Dedifferentiated amniotic fluid mesenchymal stem cell (primary cell): ENCODE measurements around the gene NFU1.
"Not testable (repeated sequence)": the region's sequence is repeated elsewhere in the genome, so short reads cannot be mapped to it uniquely, and the experiment has no call there.

ENCODE experiments used
- DNase-seq: peaks from one replicate; pipeline ENCODE4 v3.0.0-alpha.2; 2016; ENCODE audit errors: extremely low spot score

Gene NFU1

DNA sequence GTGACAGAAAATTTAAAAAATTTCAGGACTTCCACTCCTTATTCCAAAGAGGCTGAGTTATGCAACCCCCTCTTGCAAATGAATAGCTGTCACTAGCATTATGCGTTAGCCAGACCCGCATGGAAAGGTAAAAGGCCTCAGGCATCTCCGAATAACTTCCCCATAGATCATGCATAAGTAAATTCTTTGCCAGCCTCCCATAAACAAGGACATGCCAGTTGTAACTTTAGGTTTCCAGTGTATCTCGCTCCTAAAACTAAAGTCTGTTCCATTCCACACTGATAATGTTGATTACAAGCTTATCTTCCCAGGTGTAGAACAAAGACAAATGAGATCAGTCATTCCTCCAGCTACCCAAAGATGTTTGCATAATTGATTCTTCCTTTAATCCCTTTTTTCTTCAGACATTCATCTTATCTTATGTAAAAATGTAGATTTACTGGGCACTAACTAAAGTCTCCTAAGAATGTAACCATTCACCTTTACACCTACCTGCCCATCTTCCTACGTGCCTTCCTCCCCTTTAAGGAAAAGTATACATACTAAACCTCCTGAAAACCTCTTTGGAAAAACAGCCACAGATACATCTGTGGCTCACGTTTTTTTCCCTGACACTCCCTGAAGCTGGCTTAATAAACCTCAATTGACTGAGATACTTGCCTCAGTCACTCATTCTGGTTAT, 13.6 kb upstream of the NFU1 start:
- DNase-seq = no peak

DNA sequence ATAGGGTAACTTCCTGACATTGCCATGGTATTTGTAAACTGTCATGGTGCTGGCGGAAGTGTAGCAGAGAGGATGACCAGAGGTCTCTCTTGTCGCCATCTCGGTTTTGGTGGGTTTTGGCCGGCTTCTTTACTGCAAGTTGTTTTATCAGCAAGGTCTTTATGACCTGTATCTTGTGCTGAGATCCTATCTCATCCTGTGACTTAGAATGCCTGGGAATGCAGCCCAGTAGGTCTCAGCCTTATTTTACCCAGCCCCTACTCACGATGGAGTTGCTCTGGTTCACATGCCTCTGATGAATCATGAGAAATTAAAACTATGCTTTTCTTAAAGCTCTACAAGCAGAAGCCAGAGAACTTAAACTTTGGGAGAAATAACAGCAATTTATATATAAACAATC, 12.7 kb upstream of the NFU1 start:
- no peak for DNase-seq

DNA sequence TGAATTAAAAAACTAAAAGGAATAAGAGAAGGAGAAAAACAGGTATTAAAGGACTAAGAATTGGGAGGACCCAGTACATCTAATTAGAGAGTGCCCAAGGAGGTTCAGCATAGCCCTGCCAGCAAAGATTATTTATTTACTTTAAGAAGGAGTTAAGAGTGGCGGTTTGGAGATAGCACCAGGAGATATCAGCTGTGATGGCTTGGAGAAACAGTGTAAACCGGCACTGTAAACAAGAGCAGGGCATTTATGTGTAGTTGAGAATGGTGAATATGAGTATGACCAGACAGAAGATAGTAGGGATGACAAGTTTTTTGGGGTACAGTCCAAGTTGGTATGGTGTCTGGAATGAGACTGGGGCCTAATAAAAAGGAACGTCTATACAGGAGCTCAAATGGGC, 6.4 kb upstream of the NFU1 start:
- DNase-seq = not testable (repeated sequence)

DNA sequence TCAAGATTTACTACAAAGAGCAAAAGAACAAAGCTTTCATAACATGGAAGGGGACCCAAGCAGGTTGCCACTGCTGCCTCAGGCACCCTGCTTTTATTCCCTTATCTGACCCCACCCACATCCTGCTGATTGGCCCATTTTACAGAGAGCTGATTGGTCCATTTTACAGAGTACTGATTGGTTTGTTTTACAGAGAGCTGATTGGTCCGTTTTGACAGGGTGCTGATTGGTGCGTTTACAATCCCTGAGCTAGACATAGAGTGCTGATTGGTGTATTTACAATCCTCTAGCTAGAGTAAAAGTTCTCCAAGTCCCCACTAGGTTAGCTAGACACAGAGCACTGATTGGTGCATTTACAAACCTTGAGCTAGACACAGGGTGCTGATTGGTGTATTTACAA, 2.3 kb upstream of the NFU1 start:
- not testable (repeated sequence) for DNase-seq

DNA sequence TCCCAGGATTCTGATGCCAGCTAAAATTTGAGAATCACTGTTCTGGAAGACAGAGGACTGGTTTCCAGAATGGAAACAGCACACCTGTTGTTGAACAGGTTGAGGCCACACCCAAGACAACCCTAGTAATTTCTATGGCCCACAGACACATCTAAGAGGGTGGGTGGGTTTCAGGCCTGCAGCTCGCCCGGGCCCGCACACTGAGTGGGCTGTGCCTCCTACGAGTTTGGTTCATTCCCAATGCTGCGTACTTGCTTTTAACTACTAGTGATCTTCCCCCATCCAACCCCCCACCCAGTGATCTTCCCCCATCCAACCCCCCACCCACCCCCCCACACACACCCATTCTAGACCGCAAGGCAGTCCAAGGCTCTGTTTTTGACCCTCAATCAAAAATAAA, 1.3 kb upstream of the NFU1 start:
- no peak for DNase-seq

DNA sequence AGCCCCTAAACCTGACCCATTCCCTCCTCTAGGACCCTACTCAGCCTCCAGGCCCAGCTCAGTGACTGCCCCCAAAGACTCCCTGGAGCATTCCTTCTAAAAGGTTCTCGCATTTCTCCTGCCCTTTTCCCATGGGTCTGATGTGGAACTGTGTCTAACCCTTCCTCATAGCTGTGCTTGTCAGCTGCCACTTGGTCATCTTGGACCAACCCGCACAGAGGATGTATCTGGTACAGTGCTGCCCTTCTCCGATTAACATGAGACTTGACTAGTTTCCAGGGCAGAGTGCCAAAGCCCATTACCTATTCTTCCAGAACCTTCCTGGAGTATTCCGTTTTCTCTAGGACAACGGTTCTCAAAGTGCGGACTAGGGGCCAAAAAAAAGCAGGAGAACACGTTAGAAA, 518 bp upstream of the NFU1 start:
- DNase-seq = no peak

DNA sequence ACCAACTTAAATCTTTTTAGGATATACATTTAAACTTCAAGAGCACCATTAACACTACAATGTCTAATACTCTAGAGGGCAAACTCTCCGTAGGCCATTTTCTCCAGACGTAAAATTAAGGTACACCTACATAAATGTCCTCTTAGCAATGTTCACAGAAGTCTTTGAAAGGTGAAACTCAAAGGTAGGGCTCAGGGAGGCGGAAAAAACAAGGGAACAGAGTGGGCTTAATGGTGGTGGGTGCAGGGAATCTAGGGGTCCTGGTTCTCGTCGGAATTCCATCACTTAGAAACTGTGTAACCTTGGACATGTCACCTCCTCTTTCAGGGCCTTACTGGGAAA, 668 bp downstream of the NFU1 start:
- no peak for DNase-seq

DNA sequence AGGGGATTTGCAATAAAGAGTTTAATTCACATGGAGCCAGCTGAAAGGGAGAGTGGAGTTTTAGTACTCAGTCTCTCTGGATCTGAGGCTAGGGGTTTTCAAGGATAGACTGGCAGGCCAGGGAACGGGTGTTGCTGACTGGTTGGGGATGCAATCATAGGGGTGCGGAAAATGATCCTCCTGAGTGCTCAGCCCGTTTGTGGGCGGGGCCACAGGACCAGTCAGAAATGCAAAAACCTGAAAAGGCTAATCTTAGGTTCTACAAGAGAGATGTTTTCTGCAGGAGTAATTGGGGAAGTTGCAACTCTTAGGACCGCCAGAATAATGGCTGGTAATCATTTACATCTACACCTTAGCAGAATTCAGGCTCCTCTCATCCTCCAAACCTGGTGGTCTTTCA, 2.5 kb downstream of the NFU1 start:
- DNase-seq = no peak

DNA sequence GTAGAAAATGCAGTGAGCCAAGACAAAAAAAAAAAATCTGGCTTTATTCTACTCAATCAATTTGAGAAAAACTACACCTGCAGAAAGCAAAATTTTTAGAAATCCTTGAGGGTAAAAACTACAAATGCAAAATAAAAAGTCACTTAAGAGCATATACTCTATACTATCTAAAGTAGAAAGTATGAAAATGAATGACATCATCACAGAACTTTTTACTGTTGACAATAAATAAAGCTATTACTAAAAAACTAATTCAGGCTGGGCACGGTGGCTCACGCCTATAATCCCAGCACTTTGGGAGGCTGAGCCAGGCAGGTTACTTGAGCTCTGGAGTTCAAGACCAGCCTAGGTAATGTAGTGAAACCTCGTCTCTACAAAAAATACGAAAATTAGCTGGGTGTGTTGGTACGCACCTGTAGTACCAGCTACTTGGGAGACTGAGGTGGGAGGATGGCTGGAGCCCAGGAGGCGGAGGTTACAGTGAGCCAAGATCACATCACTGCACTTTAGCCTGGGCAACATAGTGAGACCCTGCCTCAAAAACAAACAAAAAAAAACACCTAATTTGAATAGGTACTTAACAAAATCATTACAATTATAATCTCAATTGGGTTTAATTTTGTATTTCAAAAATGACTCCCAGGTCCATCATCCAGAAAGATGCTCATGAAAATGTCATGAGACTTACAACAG, 7.6 kb downstream of the NFU1 start:
- DNase-seq = no peak

DNA sequence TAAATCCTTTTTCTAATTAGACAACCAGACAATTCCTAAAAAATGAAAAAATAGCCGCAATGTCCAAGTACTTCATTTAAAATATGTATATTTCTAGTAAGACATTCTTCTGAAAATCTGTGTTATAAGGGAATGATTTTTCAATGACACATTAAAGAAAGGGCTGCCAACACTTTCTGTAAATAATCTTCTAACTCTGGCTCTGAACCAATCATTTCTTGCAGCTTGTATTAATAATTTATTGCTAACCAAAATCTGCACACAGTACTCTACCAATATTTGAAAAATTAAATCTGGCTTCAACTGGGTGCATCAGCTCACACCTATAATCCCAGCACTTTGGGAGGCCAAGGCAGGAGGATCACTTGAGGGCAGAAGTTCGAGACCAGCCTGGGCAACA, 8.3 kb downstream of the NFU1 start:
- DNase-seq = no peak

DNA sequence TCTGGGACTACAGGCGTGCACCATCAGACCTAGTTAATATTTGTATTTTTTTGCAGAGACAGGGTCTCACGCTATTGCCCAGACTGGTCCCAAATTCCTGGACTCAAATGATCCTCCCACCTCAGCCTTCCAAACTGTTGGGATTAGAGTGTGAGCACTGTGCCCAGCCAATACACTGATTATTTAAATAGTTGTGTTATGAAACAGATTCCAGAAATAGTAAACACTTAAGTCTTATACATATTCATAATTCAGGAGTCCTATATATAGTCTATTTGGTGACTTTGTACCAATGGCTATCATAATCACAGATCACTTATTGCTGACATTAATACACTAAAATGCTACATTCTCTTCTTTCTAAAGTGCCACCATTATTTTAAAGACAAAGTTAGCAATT, 12.8 kb downstream of the NFU1 start:
- DNase-seq = no peak

DNA sequence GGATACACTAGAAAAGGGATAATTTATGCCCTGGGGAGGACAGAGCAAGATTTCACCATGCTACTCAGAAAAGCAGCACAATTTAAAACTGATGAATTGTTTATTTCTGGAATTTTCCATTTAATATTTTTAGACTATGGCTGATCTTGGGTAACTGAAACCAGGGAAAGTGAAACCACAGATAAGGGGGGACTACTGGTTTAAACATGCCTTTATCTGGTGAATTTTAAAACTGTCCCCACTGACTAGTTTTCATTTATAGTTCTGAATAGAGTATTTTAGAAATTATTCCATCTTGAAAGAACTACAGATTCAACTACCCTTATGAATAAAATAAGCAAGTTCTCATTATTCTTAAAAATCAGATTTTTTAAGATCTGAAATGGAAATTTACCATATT, 15.0 kb downstream of the NFU1 start:
- DNase-seq = no peak

DNA sequence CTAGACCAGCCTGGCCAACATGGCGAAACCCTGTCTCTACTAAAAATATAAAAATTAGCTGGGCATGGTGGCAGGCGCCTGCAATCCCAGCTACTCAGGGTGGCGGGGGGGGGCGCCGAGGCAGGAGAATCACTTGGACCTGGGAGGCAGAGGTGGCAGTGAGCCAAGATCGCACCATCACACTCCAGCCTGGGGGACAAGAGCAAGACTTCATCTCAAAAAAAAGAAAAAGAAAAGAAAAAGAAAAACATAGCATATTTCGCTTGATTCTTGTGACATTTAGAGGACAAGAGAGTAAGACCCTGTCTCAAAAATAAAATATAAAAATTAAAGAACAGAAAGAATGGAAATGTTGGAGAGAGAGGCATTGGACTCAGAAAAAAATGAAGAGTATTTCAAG, 18.1 kb downstream of the NFU1 start:
- DNase-seq = not testable (repeated sequence)

DNA sequence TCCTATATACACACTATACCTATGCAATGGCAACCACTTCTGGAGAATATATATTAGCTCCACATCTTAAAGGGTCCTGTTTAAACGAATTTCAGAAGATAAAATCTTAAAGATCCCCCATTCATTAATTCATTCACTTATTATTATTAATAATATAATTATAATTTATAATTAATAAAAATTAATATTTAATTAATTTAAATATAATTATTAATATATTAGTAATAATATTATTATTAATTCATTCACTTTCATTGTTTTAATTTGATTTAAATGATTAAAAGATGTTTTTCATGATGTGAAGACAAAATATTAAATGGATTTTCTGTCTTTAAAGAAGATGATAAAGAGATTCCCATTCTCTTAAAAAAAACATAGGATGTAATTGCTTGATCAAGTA, 21.1 kb downstream of the NFU1 start:
- no peak for DNase-seq

DNA sequence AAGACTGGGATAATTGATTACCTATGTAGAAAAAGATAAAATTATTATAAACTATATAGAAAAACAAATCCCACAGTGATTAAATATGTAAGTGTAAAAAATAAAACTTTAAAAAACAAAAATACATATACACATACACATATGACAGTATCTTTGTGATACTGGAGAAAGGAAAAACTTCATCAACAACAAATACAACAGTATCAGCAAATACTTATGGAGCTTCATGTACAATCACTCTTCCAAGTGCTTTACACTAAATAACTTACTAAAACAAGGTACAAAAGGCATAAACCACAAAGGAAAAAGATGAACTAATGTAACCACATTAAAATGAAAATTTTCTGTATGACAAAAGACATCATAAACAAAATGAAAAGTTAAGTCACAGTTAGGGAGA, 26.1 kb downstream of the NFU1 start:
- DNase-seq = no peak

DNA sequence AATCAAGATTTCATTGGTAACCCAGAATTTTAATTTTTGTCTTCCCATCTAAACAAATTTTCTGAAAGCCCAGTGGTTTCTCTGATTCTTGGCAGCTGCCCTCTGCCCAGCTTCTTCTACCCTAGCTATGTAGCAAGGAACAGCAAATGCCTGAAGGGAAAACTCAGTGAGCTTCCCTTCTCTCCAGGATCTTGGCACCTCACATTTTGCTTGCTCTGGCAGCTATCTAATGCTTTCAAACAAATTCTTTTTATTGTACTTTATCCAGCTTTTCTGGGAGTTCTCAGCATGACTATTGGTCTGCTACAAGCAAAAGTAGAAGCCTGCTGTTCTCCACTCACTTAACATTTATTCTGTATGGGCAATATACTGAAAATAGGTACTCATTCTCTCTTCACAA, 31.9 kb downstream of the NFU1 start:
- DNase-seq = no peak

DNA sequence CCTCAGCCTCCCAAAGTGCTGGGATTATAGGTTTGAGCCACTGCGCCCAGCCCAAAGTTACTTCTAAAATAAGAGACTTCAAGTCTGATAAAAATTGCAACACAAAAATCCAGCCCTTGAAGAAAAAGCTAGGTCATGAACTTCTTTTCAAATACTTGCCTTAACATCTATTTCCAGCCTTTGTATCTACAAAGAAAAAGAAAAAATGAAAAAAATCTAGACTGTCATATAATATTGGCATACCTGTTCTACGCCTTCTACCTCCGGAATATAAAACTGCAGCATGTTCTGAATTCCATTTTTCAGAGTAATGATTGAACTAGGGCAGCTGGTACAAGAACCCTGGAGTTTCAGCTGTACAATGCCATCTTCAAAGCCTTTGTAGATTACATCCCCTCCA, 37.1 kb downstream of the NFU1 start:
- DNase-seq = no peak

DNA sequence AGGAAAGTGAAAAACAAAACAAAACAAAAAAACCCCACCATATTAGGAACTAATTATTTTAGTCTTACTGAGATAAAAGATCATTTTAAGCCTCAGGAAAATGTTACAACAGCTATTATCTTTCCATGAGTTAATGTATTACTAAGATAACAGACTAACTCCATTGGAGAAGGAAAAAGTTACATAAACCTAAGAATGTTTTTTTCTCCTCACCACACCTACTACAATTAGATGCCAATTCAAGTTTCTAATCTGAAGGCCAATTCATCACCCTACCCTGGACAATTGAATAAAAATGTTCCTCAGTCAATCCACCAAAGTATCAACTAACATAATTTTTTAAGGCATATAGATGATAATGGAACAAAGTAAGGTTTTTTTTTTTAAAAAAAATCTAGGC, 40.0 kb downstream of the NFU1 start:
- DNase-seq = no peak

DNA sequence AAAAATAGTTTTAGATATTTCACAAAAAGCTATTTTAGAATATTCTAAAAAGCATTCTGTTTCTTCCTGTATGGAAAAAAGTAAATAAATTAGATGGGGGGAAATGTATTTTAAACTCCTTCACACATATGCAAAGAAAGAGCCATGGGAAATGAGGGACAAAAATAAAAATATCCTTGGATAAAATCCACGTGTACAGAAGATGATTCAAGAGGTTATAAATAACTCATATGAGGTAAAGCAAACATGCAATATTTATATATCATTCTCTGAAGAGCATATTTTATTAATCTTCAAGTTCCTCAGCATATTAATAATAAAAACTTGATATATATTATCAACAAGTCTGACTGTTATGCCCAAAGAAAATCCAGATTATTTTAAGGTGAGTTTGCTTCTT, 41.4 kb downstream of the NFU1 start:
- no peak for DNase-seq

DNA sequence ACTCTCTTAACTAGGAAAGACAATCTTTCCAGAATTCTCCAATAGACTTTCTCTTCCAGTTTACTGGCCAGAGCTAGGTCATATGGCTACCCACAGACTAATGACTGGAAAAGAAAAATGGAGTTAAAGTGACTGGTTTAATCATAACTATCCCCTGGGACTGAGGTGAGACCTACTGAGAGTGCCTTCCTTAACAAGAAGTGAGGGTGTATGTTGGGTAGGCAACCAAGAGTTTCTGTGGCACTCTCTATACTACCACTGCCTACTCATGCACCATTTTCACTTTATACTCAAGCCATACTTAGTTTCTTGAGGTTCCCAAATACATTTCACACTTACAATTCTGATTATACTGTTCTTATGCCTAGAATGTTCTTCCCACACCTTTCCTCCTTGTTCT, 43.3 kb downstream of the NFU1 start:
- DNase-seq = no peak

DNA sequence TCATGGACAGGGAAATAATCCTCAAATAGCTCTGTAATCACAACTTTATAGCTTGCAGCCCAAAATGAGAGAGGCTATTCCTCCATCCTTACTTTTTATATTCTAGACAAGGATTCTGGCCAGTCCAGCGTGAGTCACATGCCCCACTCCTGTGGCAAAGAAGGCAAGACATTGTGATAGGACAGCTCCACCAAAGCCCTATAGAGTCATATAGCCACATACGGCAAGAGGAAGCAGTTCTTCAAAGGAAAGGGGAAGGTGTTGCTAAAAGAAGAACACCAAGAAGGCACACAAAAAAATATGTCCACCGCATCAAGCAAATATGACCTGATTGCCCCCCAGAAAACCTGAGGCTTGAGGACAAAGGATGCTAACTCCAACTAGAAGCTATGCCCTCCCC, 46.8 kb downstream of the NFU1 start:
- DNase-seq = no peak

DNA sequence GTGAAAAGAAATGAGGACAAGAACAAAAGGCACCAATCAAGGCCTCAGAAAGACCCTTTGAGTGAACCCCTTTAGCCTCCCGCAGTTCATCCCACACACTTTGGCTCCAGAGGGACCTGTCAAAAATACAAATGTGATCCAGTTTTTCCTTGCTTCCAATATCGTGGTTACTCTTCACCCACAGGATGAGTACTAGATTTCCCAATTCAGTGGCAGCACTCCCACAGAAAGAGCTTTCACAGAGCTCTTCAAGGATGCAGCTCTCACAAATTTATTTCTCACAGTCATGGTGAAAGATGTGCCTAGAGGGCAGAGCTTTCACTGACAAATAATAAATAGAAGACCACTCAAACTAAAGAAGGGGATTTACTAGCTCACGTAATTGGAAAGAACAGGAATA, 47.2 kb downstream of the NFU1 start:
- no peak for DNase-seq

DNA sequence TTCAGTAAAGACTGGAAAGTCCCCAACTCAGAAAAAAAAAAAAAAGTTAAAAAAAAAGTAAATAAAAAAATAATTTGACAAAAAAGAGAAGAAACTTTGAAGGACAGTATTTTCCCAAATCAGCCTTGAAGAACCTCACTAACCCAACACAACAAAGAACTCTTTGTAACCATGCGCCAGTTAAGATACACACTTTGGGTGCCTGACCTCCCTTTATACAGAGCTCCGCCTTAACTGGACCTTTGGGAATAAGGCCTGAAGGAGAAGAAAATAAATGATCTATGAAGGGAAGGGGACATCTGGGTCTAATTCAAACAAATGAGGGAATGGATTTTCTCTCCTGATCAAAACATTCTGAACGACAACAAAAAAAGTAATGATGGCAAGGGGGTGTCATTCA, 48.0 kb downstream of the NFU1 start:
- no peak for DNase-seq
